Activated naive CD8-positive, alpha-beta T cell (primary cell): ENCODE data around the gene KCTD8.

Source experiments
- H3K27ac Mint-ChIP-seq: one replicate; pipeline ENCODE4 v1.8.0; 2021; ENCODE audit warnings: mixed read lengths
- H3K27me3 Mint-ChIP-seq: one replicate; pipeline ENCODE4 v1.8.0; 2021; ENCODE audit warnings: mixed read lengths
- H3K36me3 Mint-ChIP-seq: one replicate; pipeline ENCODE4 v1.8.0; 2021; ENCODE audit warnings: mixed read lengths
- H3K4me1 Mint-ChIP-seq: one replicate; pipeline ENCODE4 v1.8.0; 2021; ENCODE audit warnings: low read depth, mixed read lengths
- H3K4me3 Mint-ChIP-seq: one replicate; pipeline ENCODE4 v1.8.0; 2021; ENCODE audit warnings: mild to moderate bottlenecking, mixed read lengths
- H3K9me3 Mint-ChIP-seq: one replicate; pipeline ENCODE4 v1.8.0; 2021; ENCODE audit warnings: low read depth, mixed read lengths

KCTD8 gene

DNA sequence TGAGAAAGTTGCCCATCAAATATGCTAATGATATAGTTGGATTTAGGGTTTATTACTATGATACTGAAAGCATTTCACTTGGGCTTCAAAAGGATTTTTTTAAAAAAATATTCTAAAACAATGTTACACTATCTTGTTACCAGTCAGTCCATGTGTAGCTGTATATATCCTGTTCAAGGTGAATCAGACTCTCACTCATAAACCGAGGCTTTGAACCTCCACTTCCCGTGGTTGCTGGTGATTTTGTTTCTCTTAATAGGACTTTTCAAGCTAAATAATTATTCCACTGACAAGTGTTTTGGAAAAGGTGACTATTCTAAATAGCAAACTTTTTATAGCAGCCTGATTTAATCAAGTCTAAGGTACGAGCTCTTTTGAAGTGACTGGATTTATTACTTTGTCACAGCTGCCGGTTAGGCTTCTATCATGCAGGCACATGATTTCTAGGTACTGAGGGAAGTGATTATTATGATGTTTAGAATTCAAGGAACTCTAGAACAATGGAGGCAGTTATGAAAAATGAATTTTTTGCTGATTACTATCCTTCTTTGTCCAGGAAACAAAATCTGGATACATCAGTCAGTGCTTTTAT lies 287.7 kb downstream of the KCTD8 start:
- no peaks in the 10 kb centered on the region for H3K27me3 Mint-ChIP-seq
- no peaks in the 10 kb centered on the region for H3K36me3 Mint-ChIP-seq
- H3K27ac Mint-ChIP-seq, result no peak overlapping the region
- H3K4me1 Mint-ChIP-seq, result no peaks in the 10 kb centered on the region
- H3K9me3 Mint-ChIP-seq, result peaks cover 11% of the 10 kb centered on the region
- no peak overlapping the region for H3K4me3 Mint-ChIP-seq

DNA sequence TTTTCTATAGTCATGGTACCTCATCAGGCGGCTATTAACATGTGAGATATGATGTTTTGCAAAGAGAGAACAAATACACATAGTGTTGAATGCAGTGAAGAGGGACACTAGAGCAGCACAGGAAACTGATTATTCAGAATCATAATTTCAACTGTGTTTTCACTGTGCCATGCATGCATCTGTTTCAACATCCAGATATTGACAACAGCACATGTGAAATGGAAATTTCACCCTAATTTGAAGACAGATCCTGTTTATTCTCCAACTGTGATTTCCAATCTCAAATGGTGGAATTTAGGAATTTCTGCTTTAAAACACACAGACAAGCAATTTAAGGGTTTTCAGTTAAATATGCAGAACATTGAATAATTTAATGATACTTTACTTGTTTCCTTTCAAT lies 288.6 kb downstream of the KCTD8 start:
- no peaks in the 10 kb centered on the region for H3K27me3 Mint-ChIP-seq
- no peak overlapping the region for H3K4me3 Mint-ChIP-seq
- no peaks in the 10 kb centered on the region for H3K36me3 Mint-ChIP-seq
- peaks cover 11% of the 10 kb centered on the region for H3K9me3 Mint-ChIP-seq
- H3K4me1 Mint-ChIP-seq, result no peaks in the 10 kb centered on the region
- H3K27ac Mint-ChIP-seq, result no peak overlapping the region

DNA sequence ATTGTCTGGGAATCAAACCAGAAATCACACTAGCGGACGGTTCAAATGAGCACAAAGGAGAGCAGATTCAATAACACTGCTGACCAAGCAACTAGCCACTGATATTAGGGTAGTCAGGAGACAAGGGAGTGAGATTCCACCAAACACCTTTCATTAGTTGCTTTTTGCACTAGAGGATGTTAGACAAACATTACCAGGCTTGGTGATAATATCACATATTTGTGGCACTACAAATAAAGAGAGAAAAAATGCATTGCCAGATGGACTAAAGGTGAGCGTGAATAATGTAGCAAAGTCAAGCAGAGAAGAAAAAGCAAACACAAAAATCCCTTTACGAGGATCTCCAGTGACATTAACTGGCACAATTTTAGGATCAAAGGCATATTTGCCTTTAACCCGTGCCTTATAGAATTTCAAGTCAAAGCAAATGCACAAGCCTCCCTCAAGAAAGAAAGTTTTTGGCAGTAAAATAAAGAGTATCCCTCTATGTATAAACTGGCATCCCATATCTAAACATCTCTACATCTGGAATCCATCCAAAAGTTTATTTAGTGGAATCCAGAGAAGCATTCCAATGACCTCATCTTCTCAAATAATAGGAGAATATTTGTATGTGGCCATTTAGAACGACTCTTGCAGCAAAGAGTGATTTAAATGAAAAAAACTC lies 290.9 kb downstream of the KCTD8 start:
- Mint-ChIP-seq H3K4me3 (no peak overlapping the region), H3K9me3 (peaks cover 11% of the 10 kb centered on the region), H3K27ac (no peak overlapping the region), H3K4me1 (no peaks in the 10 kb centered on the region), H3K27me3 (no peaks in the 10 kb centered on the region), H3K36me3 (no peaks in the 10 kb centered on the region)

- H3K9me3 Mint-ChIP-seq, result peaks cover 3% of the 10 kb centered on the region
- H3K36me3 Mint-ChIP-seq, result no peaks in the 10 kb centered on the region
- H3K27me3 Mint-ChIP-seq, result no peaks in the 10 kb centered on the region
- no peaks in the 10 kb centered on the region for H3K4me1 Mint-ChIP-seq
- no peak overlapping the region for H3K4me3 Mint-ChIP-seq
- H3K27ac Mint-ChIP-seq, result no peak overlapping the region
These were observed 298.5 kb downstream of the KCTD8 start for GRCh38 chr4:44150091-44150576.

GRCh38 chr4:44149282-44149681 lies 299.3 kb downstream of the KCTD8 start:
- no peak overlapping the region for H3K27ac Mint-ChIP-seq

DNA sequence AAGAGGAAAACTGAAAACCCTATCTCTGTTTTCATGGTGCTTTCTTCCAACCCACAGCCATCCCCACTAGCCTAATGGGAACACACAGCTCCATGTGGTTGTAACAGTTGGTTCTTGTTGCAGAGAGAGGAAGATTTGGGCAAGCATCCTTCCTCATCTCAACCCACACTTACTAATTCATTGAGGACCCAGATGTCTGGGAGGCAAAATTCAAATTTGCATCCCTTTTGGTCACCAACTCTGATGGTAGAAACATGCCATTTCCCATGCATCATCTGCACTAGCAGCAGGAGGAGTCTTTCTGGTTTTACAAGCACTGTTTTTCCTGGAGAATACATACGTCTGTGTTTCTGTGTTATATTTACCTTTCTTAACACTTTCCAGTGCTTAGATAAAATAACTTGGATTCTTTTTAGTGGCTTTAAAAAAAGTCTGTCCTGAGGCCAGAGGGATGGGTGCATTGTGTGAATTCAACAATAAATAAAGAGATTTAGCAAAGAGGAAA lies 301.0 kb downstream of the KCTD8 start:
- Mint-ChIP-seq H3K4me3 (no peak overlapping the region), H3K36me3 (no peaks in the 10 kb centered on the region), H3K9me3 (peaks cover 3% of the 10 kb centered on the region), H3K27ac (no peak overlapping the region), H3K4me1 (no peaks in the 10 kb centered on the region), H3K27me3 (no peaks in the 10 kb centered on the region)

More at GRCh38 chr4:44149282-44149681, 299.3 kb downstream of the KCTD8 start:
- Mint-ChIP-seq H3K36me3 (no peaks in the 10 kb centered on the region), H3K4me1 (no peaks in the 10 kb centered on the region), H3K4me3 (no peak overlapping the region), H3K27me3 (no peaks in the 10 kb centered on the region), H3K9me3 (peaks cover 3% of the 10 kb centered on the region)

GRCh38 chr4:44146516-44146915 lies 302.1 kb downstream of the KCTD8 start:
- H3K36me3 Mint-ChIP-seq, result no peaks in the 10 kb centered on the region
- H3K9me3 Mint-ChIP-seq, result peaks cover 3% of the 10 kb centered on the region
- no peaks in the 10 kb centered on the region for H3K27me3 Mint-ChIP-seq
- no peak overlapping the region for H3K27ac Mint-ChIP-seq
- no peak overlapping the region for H3K4me3 Mint-ChIP-seq
- no peaks in the 10 kb centered on the region for H3K4me1 Mint-ChIP-seq

DNA sequence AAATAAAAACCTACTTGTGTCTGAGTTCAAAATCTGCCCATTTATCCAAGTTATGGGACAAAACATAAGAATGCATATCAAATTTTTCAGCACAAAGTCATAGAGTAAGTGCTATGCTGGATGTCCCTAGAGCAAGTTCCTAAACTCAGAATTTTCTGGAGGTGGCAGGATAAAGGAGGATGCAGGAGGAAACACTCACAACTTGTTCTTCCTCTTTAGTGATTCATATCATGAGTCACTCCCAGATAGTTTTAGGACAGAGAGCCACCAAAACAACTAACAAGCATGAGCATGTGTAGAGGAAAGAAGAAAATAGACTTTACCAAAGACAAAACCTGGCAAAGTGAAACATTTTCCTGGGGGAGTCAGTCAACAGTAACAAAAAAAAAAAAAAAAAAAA lies 302.7 kb downstream of the KCTD8 start:
- Mint-ChIP-seq H3K4me3 (no peak overlapping the region), H3K4me1 (no peaks in the 10 kb centered on the region), H3K27ac (no peak overlapping the region), H3K36me3 (no peaks in the 10 kb centered on the region), H3K9me3 (peaks cover 3% of the 10 kb centered on the region), H3K27me3 (no peaks in the 10 kb centered on the region)

DNA sequence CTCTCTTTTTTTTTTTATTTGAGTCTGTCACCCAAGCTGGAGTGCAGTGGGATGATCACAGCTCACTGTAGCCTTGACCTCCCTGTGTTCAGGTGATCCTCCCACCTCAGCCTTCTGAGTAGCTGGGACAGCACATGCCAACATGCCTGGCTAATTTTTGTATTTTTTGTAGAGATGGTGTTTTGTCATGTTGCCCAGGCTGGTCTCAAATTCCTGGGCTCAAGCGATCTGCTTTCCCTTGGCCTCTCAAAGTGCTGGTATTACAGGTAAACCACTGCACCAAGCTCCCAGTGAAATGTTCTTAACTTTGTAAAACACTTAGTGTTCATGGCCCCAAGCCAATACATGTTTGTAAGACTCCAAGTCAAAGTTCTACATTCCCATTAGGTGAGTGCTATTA lies 316.1 kb downstream of the KCTD8 start:
- no peak overlapping the region for H3K4me3 Mint-ChIP-seq
- no peaks in the 10 kb centered on the region for H3K27me3 Mint-ChIP-seq
- H3K4me1 Mint-ChIP-seq, result no peaks in the 10 kb centered on the region
- H3K9me3 Mint-ChIP-seq, result peaks cover 8% of the 10 kb centered on the region
- no peak overlapping the region for H3K27ac Mint-ChIP-seq
- H3K36me3 Mint-ChIP-seq, result no peaks in the 10 kb centered on the region
